Retina (tissue), 1 donor: ENCODE results near the gene ZNF37A.
A peak's percentile ranks its signal among the peaks of the same experiment; 100 is the strongest.
"Not testable (repeated sequence)": the region's sequence is repeated elsewhere in the genome, so short reads cannot be mapped to it uniquely, and the experiment has no call there.

ENCODE experiments used
- DNase-seq: peaks from one replicate; pipeline ENCODE4 v3.0.0-alpha.2; 2016

The ZNF37A gene

DNA sequence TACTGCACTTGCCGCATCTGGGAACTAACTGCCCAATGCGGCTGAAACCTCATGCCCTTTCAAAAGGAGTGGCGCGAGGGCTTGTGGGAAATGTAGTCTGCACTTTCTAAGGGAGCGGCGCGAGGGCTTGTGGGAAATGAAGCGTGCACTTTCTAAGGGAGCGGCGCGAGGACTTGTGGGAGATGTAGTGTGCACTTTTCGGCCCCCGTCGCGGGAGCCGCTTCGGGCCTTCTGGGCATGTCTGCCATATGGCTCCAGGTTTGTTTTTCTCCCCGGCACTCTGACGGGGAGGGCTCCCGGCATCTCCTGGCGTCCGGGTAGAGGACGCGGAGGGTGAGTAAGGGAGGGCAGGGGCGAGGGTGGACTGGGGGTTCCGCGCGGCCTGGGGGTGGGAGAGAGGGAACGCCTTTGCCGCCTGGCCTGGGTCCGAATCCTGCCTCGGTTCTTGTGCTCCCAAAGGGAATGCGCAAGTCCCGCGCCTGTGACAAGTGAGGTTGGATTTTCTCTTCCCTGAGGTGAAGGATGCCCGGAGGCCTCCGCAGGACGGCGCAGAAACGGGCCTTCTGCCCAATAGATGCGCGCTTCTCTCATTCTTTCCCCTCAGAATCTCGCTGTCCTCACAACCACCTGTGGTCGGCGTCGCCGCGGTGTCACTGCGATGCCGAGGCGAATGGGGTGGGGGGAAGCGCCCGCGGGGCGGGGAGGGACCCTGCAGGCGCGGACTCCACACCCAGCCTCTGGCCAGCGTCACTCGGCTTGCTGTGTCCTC, at the start of gene ZNF37A:
ZNF37A (plus strand) TSS at position 180 of the 769 bp plus-strand sequence. CDS start 2,281 bp downstream, outside the sequence.
- peak; percentile 95 for DNase-seq

DNA sequence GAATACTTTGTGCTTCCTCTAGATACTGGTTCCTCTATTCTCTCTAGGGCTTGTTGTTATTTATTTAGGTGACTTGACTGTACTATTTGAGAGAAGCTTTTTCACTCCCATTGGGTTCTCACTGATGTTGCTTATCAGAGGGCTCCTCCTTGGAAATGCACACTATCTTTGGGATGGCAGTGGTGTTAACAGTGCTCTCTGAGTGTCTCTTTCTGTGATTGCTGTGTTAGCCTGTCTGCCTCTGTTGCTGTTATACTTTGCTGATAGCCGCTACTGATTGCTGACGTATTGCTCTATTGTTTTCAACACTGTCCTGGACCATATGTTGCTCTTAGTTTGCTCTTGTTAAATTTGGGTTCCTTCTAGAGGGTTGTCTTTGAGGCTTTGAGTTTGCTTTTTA, 49.0 kb upstream of the ZNF37A start:
- DNase-seq, result no peak

DNA sequence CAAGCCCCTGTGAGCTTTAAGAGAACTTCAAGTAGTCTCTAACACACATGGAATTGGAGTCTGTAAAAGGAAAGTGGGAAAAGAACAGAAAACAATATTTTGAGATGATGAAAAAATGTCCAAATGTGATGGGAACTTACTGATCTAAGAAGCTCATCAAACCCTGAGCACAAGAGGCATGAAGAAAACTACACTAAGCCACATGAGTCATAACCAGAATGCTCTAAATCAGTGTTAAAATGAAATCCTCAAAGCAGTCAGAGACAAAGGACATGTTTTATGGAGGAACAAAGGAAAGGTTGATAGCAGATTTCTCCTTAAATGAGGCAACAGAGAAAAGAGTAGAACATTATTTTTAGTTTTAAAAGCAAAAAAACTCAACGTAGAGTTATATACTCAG, 46.5 kb upstream of the ZNF37A start:
- no peak for DNase-seq

DNA sequence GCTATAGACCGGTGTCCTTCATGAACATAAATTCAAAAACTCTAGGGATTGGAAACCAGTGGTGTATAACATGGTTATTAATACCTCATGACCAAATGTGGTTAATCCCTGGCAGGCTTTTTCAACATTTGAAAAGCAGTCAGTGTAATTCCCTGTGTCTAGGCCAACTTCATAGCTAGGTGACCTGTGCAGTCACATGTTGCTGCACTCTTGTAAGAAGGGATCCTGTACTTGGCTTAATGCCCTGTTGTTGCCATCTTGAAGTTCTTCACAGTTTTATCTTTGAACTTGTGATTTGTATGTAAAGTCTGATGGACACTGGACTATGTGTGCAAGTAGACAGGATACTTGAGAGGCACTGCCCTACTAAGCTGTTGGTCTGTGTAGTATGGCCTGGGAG, 43.9 kb upstream of the ZNF37A start:
- DNase-seq, result no peak

DNA sequence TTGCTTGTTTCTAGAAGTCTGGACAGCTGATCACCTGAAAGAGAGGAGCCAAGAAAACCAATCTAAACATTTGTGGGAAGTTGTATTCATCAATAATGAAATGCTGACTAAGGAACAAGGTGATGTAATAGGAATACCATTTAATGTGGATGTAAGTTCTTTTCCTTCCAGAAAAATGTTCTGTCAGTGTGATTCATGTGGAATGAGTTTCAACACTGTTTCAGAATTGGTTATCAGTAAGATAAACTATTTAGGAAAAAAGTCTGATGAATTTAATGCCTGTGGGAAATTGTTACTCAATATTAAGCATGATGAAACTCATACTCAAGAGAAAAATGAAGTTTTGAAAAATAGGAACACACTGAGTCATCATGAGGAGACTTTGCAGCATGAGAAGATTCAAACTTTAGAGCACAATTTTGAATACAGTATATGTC, 39.8 kb upstream of the ZNF37A start:
- DNase-seq, result no peak

DNA sequence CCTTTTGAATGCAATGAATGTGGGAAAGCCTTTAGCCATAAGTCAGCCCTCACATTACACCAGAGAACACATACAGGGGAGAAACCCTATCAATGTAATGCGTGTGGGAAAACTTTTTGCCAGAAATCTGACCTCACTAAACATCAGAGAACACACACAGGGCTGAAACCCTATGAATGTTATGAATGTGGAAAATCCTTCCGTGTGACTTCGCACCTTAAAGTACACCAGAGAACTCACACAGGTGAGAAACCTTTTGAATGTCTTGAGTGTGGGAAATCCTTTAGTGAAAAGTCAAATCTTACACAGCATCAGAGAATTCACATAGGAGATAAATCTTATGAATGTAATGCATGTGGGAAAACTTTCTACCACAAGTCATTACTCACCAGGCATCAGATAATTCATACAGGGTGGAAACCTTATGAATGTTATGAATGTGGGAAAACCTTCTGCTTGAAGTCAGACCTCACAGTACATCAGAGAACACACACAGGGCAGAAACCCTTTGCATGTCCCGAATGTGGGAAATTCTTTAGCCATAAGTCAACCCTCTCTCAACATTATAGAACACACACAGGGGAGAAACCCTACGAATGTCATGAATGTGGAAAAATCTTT, 38.8 kb upstream of the ZNF37A start:
- DNase-seq, result not testable (repeated sequence)

DNA sequence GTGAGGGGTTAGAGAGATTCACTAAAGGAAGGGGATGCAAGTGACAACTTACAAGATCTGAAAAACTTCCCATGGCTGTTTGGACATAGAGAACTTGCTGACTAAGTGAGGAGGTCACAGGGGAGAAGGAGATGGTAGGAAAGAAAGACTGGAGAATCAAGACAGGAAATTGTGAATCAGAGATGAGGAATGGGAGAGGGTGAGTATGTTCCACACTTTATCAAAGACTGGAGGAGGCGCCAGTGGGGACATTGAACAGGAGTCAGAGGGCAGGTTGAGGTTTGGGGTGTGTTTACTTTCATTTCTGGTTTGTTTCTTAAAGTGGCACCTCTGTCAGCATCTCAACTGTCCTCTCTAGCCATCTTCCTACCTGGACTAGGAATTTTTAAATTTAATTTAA, 24.5 kb upstream of the ZNF37A start:
- not testable (repeated sequence) for DNase-seq

DNA sequence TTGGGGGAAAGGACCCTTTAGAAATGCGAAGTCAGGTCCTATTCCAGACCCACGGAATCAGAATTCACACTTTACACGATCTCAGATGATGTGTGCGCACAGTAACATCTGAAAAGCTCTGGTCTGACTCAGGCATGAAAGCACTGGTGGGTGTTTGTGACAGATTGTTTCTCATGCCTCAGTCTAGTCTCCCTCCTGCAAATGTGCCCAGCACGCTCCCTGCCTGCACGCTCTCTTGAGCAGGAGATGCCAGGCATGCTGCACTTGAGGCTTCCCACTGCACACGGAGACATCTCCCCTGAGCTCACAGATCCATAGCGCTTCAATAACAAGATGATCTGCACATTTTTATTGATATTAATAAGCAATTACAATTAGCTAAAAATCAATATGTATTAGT, 23.6 kb upstream of the ZNF37A start:
- no peak for DNase-seq

DNA sequence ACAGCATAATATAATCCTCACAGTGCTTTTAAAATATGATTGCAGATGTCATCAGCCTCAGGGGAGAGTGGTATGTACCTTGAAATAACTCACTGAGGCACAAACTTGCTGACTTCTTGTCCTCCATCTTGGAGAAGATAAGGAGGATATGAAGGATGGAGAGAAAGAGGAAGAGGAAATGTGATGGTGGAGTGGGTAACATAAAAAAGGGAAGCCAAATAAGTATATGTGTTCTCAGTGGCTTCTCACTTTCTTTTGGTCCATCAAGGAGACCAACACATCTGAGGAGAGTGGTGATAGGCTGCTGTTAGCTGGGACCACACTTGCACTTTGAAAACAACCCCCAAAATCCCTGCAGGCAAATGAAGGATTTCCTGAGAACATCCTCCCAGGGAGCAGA, 21.6 kb upstream of the ZNF37A start:
- DNase-seq, result no peak

DNA sequence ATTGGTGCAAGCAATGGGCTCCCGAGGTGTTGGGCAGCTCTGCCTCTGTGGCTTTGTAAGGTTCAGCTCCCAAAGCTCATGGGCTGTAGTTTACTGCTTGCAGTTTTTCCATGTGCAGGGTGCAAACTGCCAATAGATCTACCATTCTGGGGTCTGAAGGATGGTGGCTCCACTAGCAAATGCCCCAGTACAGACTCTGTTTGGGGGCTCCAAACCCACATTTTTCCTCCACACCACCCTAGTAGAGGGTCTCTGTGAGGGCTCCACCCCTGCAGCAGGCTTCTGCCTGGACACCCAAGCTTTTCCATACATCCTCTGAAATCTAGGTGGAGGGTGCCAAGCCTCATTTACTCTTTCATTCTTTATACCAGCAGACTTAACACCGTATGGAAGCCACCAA, 17.4 kb upstream of the ZNF37A start:
- DNase-seq, result no peak

DNA sequence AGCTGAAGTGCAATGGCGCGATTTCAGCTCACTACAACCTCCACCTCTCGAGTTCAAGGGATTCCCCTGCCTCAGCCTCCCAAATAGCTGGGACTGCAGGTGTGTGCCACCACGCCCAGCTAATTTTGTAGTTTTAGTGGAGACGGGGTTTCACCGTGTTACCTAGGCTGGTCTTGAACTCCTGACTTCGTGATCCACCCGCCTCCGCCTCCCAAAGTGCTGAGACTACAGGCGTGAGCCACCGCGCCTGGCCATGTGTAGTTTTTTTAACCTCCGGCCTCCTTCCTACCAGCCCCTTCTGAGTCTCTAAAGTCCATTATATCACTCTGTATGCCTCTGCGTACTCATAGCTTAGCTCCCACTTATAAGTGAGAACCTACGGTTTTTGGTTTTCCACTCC, 819 bp upstream of the ZNF37A start:
- DNase-seq, result not testable (repeated sequence)

DNA sequence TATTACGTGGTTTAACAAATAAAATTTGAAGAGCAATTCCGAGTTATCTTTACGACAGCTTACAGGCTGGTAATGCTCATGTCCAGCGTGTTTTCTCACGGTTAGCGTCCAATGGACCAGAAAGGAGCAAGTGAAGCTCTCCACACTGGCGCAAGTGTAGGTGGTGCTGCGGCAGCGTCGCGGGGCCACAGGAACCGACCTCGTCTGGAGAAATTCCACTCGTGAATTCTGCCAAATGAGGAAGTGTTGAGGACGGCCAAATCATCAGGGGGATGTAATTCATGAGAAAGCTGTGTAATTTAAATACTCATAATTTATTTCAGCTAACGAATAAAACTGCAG, 350 bp upstream of the ZNF37A start:
- DNase-seq, result no peak

DNA sequence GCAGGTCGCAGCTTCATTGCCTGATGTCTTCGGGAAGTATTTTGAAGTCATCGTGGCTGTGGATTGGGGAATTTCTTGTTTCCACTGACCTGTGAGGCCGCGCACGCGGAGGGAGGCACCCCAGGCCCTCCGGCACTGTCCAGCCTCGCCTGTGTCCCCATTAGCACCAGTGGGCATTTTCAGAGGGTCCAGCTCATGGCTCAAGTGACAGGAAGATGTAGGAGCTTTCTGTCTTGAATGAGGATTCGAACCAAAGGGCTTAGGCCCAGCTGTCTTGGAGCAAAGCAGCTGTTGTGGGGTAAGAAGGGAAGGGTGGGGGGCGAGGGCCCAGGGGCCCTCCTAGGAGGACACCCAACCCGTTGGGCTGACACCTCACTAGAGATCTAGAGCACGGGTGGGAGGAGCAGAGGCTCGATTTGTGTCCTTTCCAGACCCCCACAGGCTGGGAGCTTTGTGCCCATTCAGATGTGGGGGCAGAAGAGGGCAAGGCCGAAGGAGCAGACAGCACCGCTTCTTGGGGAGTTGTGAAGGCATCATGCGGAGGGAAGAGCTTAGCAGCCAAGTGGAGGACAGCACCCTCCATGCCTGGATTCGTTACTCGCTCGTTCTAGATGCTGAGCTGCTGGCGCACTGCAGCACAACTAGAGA, 914 bp downstream of the ZNF37A start:
- no peak for DNase-seq

DNA sequence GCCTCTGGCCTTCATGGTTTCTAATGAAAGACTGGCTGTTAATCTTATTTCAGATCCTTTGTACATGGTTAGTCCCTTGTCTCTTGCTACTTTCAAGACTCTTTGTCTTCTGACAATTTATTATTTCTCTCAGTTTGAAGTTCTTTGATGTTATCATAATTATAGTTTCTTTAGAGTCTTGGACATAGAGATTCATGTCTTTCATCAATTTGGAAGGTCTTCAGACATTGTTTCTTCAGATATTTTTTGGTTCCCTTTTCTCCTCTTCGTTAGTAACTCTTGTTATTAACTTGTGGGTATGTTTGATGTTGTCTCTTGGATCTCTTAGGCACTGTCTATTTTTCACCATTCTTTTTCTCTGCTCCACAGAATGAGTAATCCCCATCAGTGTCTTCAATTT, 8.7 kb downstream of the ZNF37A start:
- DNase-seq, result no peak

DNA sequence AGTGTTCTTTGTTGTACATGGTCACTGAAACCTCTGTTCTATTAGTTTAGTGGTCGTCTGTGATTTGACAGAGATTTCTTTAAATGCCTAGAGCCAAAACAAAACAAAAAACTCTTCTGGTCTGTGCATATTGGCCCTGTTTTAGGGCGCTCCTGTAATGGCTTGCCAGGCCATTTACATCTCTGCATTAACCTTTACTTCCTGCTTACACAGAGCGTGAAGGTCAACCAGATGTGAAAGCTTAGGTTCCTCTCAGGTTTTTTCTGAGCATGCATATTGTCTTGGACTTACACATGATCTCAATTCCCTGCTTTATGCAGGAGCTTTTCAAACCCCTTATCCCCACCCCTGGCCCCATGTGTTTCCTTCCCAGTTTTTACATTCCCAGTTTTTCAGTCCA, 9.6 kb downstream of the ZNF37A start:
- no peak for DNase-seq

DNA sequence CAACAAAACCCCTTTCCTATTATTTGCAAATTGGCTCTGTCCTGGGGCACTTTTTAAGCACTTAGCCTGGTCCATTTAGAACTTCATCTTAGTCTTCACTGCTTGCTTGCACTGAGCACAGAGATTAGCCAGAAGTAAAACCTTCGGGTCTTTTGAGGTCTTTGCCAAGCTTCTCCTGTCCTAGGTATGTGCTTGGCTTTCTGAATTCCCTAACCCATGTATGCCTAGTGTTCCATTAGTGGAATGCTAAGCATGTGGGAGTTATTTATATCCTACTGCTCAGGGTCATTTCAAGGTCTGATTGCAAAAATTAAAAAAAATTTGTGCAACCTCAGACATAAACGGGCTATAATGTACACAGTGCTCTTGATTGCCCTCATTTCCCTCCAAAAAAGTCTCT, 18.0 kb downstream of the ZNF37A start:
- DNase-seq, result no peak

DNA sequence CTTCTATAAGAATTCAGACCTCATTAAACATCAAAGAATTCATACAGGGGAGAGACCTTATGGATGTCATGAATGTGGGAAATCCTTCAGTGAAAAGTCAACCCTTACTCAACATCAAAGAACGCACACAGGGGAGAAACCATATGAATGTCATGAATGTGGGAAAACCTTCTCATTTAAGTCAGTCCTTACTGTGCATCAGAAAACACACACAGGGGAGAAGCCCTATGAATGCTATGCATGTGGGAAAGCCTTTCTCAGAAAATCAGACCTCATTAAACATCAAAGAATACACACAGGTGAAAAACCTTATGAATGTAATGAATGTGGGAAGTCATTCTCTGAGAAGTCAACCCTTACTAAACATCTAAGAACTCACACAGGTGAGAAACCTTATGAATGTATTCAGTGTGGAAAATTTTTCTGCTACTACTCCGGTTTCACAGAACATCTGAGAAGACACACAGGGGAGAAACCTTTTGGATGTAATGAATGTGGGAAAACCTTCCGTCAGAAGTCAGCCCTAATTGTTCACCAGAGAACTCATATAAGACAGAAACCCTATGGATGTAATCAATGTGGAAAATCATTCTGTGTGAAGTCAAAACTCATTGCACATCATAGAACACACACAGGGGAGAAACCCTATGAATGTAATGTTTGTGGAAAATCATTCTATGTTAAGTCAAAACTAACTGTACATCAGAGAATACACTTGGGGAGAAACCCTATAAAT, 24.1 kb downstream of the ZNF37A start:
- no peak for DNase-seq

DNA sequence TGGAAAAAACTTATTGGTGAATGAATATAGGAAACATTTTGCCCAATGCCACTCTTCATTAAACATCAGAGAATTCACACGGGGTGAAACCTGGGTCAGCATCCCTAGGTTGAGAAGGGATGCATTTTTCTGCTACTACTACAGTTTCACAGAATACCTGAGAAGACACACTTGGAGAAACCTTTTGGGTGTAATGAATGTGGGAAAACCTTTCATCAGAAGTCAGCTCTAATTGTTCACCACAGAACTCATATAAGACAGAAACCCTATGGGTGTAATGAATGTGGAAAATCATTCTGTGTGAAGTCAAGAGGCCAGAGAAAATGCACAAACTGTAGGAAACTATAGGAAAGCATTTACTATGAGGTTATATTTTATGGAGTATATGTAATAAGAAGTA, 24.9 kb downstream of the ZNF37A start:
- no peak for DNase-seq

DNA sequence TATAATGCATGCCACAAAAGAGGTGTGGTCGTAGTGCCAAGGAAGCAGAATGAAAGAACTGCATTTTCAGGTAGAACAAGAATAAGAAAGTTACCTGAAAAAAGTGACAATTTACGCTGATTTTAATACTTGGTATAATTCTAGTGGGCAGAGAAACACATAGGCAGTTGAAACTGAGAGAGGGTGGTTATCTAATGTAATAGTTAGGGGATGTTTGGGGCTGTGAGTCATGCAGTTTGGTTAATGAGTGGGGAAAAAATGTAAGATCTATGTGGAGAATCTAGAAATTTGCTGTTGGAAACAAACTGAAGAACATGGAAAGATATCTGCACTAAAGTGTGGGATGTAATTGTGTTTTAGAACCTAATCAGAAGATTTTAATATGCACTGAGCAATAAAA, 33.7 kb downstream of the ZNF37A start:
- DNase-seq, result no peak

DNA sequence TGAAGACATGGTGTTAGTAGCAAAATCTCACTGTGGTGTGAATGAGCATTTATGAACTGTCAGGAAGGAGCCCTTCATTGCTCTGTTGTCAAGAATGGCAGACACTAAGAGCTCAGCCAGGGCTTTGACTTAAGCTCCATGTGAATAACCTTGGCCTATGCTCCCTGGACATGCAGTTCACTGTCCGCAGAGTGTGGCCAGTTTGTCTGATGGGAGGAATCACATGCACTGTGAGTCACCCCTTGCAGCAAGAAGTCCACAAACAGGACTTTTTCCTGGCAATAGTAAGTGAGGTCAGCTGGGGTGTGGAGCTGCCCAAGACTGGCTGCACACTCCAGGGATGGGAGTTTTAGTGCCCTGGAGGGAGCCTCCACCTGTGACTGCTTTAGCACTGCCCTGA, 49.5 kb downstream of the ZNF37A start:
- DNase-seq, result no peak

DNA sequence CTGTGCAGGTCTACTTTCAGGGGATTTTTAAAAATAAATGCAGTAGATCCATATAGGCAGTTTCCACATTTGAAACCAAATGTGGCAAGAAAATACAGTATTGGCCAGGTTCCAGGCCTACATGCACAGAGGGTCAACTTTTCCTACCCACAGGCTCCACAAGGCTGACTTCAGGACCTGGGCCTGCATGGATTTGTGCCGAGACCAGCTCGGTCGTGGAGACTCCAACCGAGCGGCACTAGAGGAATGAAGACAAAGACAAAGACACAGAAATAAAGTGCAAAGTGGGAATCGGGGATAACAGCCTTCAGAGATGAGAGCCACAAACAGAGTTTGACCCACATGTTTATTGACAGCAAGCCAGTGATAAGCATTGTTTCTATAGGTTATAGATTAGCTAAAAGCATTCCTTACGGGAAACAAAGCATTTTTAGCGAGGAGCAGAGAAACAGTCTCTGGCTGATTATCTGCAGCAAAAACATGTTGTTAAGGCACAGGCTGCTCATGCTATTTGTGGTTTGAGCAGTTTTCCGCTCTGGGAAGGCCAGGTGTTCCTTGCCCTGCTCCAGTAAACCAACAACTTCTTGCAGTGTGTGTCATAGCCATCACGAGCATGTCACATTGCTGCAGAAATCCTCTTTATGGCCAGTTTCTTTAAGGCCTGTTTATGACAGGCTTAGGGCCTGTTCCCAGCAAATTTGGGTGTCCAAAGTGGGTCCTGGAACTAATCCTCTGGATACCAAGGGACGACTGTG, 52.6 kb downstream of the ZNF37A start:
- no peak for DNase-seq

DNA sequence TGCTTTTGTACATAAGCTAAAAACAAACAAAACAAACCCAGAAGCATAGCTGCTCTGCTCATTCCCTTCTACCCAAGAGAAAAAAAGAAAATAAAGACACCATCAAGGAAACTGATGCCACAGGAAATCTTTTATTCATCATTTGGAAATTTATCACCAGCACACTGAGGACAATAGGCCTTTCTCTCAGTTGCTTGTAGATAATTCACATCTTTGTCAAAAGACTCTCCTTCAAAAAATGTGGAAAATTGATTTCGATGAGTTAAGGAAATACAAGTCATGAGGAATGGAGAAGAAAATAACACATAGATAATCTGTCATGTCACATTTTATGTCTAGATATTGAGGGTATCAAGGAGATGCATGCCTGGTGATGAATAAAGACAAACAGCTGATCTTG, 53.5 kb downstream of the ZNF37A start:
- no peak for DNase-seq
